Activated T-cell treated with anti-CD3 and anti-CD28 coated beads for 4 hours (primary cell): ENCODE results near the gene ARHGEF16.

Experiments
- DNase-seq: peaks from one replicate; pipeline ENCODE4 v3.0.0-alpha.2; 2020

ARHGEF16 gene

GRCh38 chr1:3453891-3454810 lies at the start of gene ARHGEF16:
Gene ARHGEF16, plus strand, starts transcription at chr1:3454665. Its CDS starts 8,420 bp downstream, at chr1:3463085.
- no peak for DNase-seq

- no peak for DNase-seq
These were observed 49.7 kb upstream of the ARHGEF16 start for GRCh38 chr1:3404801-3405200.

- DNase-seq, result no peak
These were observed 49.0 kb upstream of the ARHGEF16 start for GRCh38 chr1:3405491-3405890.

- no peak for DNase-seq
These were observed 48.2 kb upstream of the ARHGEF16 start for GRCh38 chr1:3405974-3406867.

- DNase-seq, result no peak
These were observed 47.4 kb upstream of the ARHGEF16 start for GRCh38 chr1:3407021-3407420.

GRCh38 chr1:3408751-3409266 lies 45.7 kb upstream of the ARHGEF16 start:
- DNase-seq, result no peak

GRCh38 chr1:3409366-3410141 lies 44.9 kb upstream of the ARHGEF16 start:
- DNase-seq, result no peak

- no peak for DNase-seq
These were observed 44.1 kb upstream of the ARHGEF16 start for GRCh38 chr1:3410142-3410925.

GRCh38 chr1:3411806-3412205 lies 42.7 kb upstream of the ARHGEF16 start:
- no peak for DNase-seq

- no peak for DNase-seq
These were observed 42.1 kb upstream of the ARHGEF16 start for GRCh38 chr1:3412376-3412775.

- DNase-seq, result no peak
These were observed 40.3 kb upstream of the ARHGEF16 start for GRCh38 chr1:3413975-3414710.

- DNase-seq, result no peak
These were observed 39.0 kb upstream of the ARHGEF16 start for GRCh38 chr1:3415260-3416090.

GRCh38 chr1:3417082-3417739 lies 37.3 kb upstream of the ARHGEF16 start:
- no peak for DNase-seq

GRCh38 chr1:3417934-3418333 lies 36.5 kb upstream of the ARHGEF16 start:
- DNase-seq, result no peak

GRCh38 chr1:3418600-3418999 lies 35.9 kb upstream of the ARHGEF16 start:
- DNase-seq, result no peak

- no peak for DNase-seq
These were observed 34.9 kb upstream of the ARHGEF16 start for GRCh38 chr1:3419415-3420204.

- no peak for DNase-seq
These were observed 34.1 kb upstream of the ARHGEF16 start for GRCh38 chr1:3420218-3420951.

GRCh38 chr1:3422638-3423037 lies 31.8 kb upstream of the ARHGEF16 start:
- DNase-seq, result no peak
